Gastroesophageal sphincter (tissue), 4 donors: Measurements from ENCODE around the gene PNMA5. TPM values are rescaled to one million over a fixed set of nuclear protein-coding genes. Genes with fewer than 3 reads are reported as not detected.
"Not testable (repeated sequence)": the region's sequence is repeated elsewhere in the genome, so short reads cannot be mapped to it uniquely, and the experiment has no call there.

Experiments used
- ATAC-seq: fragments of 150-250 bp; one replicate; pipeline ENCODE4 v1.9.1; 2016; ENCODE audit warnings: mild to moderate bottlenecking, moderate library complexity
- H3K27ac ChIP-seq, 4 donors: fragments of 200-600 bp; sonication (generic) in 3 of 4; 1 replicate in 3 of 4; 2 replicates in 1 of 4; pipeline ENCODE4 v1.5.1; 2016 to 2019
- H3K27me3 ChIP-seq: fragments of 200-600 bp; sonication (generic); one replicate; pipeline ENCODE4 v1.5.1; 2019
- H3K36me3 ChIP-seq, 2 donors: fragments of 200-600 bp; sonication (generic); one replicate each; pipeline ENCODE4 v1.5.1; 2019; ENCODE audit warnings: control low read depth in 1 of 2
- H3K4me1 ChIP-seq, 3 donors: fragments of 200-600 bp; sonication (generic); 1 replicate in 2 of 3; 2 replicates in 1 of 3; pipeline ENCODE4 v1.5.1; 2016 to 2019; ENCODE audit warnings: control low read depth in 2 of 3
- H3K4me3 ChIP-seq, 2 donors: fragments of 200-600 bp; sonication (generic); one replicate each; pipeline ENCODE4 v1.5.1; 2019; ENCODE audit warnings: mild to moderate bottlenecking in 1 of 2, moderate library complexity in 1 of 2
- H3K9me3 ChIP-seq, 3 donors: fragments of 200-600 bp; sonication (generic); one replicate each; pipeline ENCODE4 v1.5.1; 2017 to 2019; ENCODE audit warnings: control low read depth in 2 of 3
- CTCF ChIP-seq, 4 experiments: fragments of 200-600 bp in 2 of 4; fragments of 450-650 bp in 2 of 4; sonication (generic) in 1 of 4; IDR thresholded peaks; one replicate each; pipeline ENCODE4 v1.5.1; 2017 to 2019; ENCODE audit warnings: antibody characterized with exemption in 4 of 4, mild to moderate bottlenecking in 2 of 4, moderate library complexity in 2 of 4
- EP300 ChIP-seq: sonication (generic); formaldehyde crosslinking; IDR thresholded peaks from one replicate; pipeline ENCODE4 v1.6.1; 2017; ENCODE audit warnings: antibody characterized with exemption, mild to moderate bottlenecking
- POLR2A ChIP-seq, 2 donors: fragments of 450-650 bp; IDR thresholded peaks; one replicate each; pipeline ENCODE4 v1.6.1; 2017; ENCODE audit warnings: antibody characterized with exemption in 2 of 2, mild to moderate bottlenecking in 2 of 2, moderate library complexity in 1 of 2
- POLR2AphosphoS5 ChIP-seq: sonication (generic); formaldehyde crosslinking; IDR thresholded peaks from one replicate; pipeline ENCODE4 v1.6.1; 2017; ENCODE audit warnings: antibody characterized with exemption
- WGBS, 2 donors: methylation state at CpG; one replicate each; pipeline ENCODE4 v1.1.5; 2018; ENCODE audit warnings: low coverage in 1 of 2; 5-methylcytosine and 5-hydroxymethylcytosine counted together
- total RNA-seq, 4 donors: library from RNA; depleted of rRNA; stranded (reverse); fragments of >200 nt; gene quantifications; one replicate each; pipeline ENCODE4 v1.1.0, GENCODE V29; 2016

Gene PNMA5
- total RNA-seq = not detected

GRCh38 chrX:152993933-152994332 is at the start of gene PNMA5:
Gene PNMA5, minus strand, starts transcription at chrX:152994116. Its CDS starts 2,518 bp downstream, at chrX:152991598.
- Histone ChIP-seq H3K9me3 (no peaks in the 10 kb centered on the region), H3K4me3 (no peak within 1 kb of the TSS), H3K4me1 (no peaks in the 10 kb centered on the region), H3K36me3 (no peaks in the 10 kb centered on the region), H3K27me3 (no peaks in the 10 kb centered on the region), H3K27ac (no peak within 1 kb of the TSS)
- no CpG with 5 or more reads among the region's 31 CpGs for WGBS, 2 donors
- TF ChIP-seq CTCF (IDR thresholded peaks at IDR 0.05) (no peak), EP300 (no peak), POLR2AphosphoS5 (no peak), POLR2A (IDR thresholded peaks at IDR 0.05) (no peak)
- no peak for ATAC-seq

- 67 to 90% methylated on average over 4 to 19 of the region's 64 CpGs for WGBS, 2 donors
- peak; percentile 77 for ATAC-seq
- H3K27ac ChIP-seq = no peak overlapping the region
- peak overlapping the region; percentile 27 to 39 for H3K4me3 ChIP-seq
- H3K27me3 ChIP-seq = no peaks in the 10 kb centered on the region
- TF ChIP-seq CTCF (IDR thresholded peaks at IDR 0.05) (peak; percentile 65 to 90 (median 86)), EP300 (no peak)
- H3K4me1 ChIP-seq = peaks cover 0 to 8% (median 0%) of the 10 kb centered on the region in 3 donors
- no peaks in the 10 kb centered on the region for H3K36me3 ChIP-seq
- no peaks in the 10 kb centered on the region for H3K9me3 ChIP-seq
Observed at GRCh38 chrX:153032397-153033118, 38.6 kb upstream of the PNMA5 start.

GRCh38 chrX:153030801-153031200 is 36.9 kb upstream of the PNMA5 start:
- Histone ChIP-seq H3K27ac (no peak overlapping the region), H3K36me3 (no peaks in the 10 kb centered on the region), H3K9me3 (no peaks in the 10 kb centered on the region), H3K27me3 (no peaks in the 10 kb centered on the region), H3K4me1 (peaks cover 0 to 8% (median 0%) of the 10 kb centered on the region in 3 donors), H3K4me3 (no peak overlapping the region)
- no peak for ATAC-seq
- TF ChIP-seq EP300 (no peak), POLR2AphosphoS5 (no peak), POLR2A (IDR thresholded peaks at IDR 0.05) (no peak), CTCF (IDR thresholded peaks at IDR 0.05) (no peak)
- WGBS, 2 donors = no CpG with 5 or more reads among the region's 12 CpGs

- peaks cover 0 to 8% (median 0%) of the 10 kb centered on the region in 3 donors for H3K4me1 ChIP-seq
- H3K36me3 ChIP-seq = no peaks in the 10 kb centered on the region
- TF ChIP-seq POLR2A (IDR thresholded peaks at IDR 0.05) = no peak
- no peak for TF ChIP-seq CTCF (IDR thresholded peaks at IDR 0.05)
- no peak for TF ChIP-seq POLR2AphosphoS5
- no peak for TF ChIP-seq EP300
- H3K9me3 ChIP-seq = no peaks in the 10 kb centered on the region
- H3K4me3 ChIP-seq = no peak overlapping the region
- no peaks in the 10 kb centered on the region for H3K27me3 ChIP-seq
- H3K27ac ChIP-seq = no peak overlapping the region
- WGBS, 2 donors = no CpG with 5 or more reads among the region's 11 CpGs
- ATAC-seq = no peak
Observed at GRCh38 chrX:153029875-153030274, 36.0 kb upstream of the PNMA5 start.

GRCh38 chrX:153029162-153029561 is 35.2 kb upstream of the PNMA5 start:
- no peak for ATAC-seq
- Histone ChIP-seq H3K4me3 (no peak overlapping the region), H3K36me3 (no peaks in the 10 kb centered on the region), H3K27ac (no peak overlapping the region), H3K9me3 (no peaks in the 10 kb centered on the region), H3K4me1 (peaks cover 0 to 8% (median 0%) of the 10 kb centered on the region in 3 donors), H3K27me3 (no peaks in the 10 kb centered on the region)
- WGBS, 2 donors = 40 to 66% methylated on average over 2 of the region's 2 CpGs
- TF ChIP-seq POLR2A (IDR thresholded peaks at IDR 0.05) = no peak
- TF ChIP-seq CTCF (IDR thresholded peaks at IDR 0.05) = no peak
- TF ChIP-seq POLR2AphosphoS5 = no peak
- TF ChIP-seq EP300 = no peak

- H3K9me3 ChIP-seq, ATAC-seq, H3K4me1 ChIP-seq, H3K4me3 ChIP-seq, H3K27me3 ChIP-seq, H3K27ac ChIP-seq, H3K36me3 ChIP-seq: not testable (repeated sequence)
- no CpG with 5 or more reads among the region's 11 CpGs for WGBS, 2 donors
Observed at GRCh38 chrX:153028487-153028886, 34.6 kb upstream of the PNMA5 start.

- not testable (repeated sequence) for ATAC-seq, H3K9me3 ChIP-seq, H3K4me3 ChIP-seq, H3K36me3 ChIP-seq, H3K27me3 ChIP-seq, H3K4me1 ChIP-seq, H3K27ac ChIP-seq
- WGBS, 2 donors = 0 to 36% methylated on average over 1 of the region's 2 CpGs
Observed at GRCh38 chrX:153026501-153026900, 32.6 kb upstream of the PNMA5 start.
